ENCODE measurements around the gene ENTPD3.
A peak's percentile ranks its signal among the peaks of the same experiment; 100 is the strongest.
"Not testable (repeated sequence)": the region's sequence is repeated elsewhere in the genome, so short reads cannot be mapped to it uniquely, and the experiment has no call there.

ENTPD3 gene

DNA sequence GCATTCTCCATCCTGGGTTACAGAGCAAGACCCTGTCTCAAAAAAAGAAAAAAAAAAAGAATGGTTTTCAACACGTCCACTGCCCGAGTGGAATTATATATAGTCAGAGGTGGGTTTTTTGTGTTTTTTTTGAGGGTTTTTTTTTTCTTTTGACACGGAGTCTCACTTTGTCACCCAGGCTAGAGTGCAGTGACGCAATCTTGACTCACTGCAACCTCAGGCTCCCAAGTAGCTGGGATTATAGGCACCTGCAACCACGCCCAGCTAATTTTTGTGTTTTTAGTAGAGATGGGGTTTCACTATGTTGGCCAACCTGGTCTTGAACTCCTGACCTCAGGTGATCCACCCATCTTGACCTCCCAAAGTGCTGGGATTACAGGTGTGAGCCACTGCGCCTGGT lies 73.5 kb downstream of the ENTPD3 start:
- DNase-seq: not testable (repeated sequence)

- no peak for DNase-seq
Observed at GRCh38 chr3:40461161-40461560, 74.2 kb downstream of the ENTPD3 start.

DNA sequence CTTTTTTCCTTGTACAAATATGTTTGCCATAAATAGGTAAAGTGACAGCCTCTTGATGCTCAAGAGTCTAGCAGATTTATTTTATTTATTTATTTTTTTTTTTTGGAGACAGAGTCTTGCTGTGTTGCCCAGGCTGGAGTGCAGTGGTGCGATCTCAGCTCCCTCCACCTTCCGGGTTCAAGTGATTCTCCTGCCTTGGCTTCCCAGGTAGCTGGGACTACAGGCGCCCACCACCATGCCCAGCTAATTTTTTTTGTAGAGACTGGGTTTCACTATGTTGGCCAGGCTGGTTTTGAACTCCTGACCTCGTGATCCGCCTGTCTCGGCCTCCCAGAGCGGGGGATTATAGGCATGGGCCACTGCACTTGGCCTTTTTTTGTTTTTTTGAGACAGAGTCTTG lies 75.9 kb downstream of the ENTPD3 start:
- not testable (repeated sequence) for DNase-seq

- DNase-seq: no peak
Observed at GRCh38 chr3:40463579-40463978, 76.6 kb downstream of the ENTPD3 start.

DNA sequence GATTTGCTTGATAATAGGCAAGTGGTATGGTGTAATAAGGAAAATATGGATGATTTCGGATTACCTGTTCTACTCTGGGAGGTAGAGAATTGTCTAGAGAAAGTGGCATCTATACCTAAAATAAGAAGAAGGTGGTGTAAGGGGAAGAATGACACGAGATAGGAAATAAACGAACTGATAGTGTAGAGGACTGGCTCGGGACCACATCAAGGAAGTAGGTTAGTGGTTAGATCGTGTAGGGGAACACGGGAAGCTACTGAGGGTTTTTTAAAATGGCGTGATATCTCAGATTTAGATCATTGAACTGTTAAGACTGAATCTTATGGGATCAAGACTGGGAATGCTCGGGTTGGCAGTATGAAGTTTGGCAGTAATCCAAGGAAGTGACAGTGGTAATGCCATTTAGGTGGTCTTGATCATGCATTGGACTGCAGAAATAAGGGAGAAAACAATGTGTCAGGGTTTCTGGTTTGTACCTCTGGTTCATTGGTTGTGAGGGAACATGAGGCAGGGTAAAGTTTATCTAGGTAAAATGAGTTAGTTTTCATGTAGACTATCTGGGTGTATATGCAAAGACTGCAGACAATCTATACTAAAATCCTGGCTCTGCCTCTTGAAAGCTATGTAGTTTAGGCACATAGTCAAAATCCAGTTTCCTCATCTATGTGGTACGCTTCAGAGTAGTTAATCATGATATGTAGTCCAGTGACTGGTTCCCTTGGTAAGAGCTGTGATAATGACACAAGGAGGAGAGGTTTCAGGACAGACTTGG lies 77.5 kb downstream of the ENTPD3 start:
- no peak for DNase-seq

GRCh38 chr3:40465111-40465407 lies 78.1 kb downstream of the ENTPD3 start:
- DNase-seq: no peak

DNA sequence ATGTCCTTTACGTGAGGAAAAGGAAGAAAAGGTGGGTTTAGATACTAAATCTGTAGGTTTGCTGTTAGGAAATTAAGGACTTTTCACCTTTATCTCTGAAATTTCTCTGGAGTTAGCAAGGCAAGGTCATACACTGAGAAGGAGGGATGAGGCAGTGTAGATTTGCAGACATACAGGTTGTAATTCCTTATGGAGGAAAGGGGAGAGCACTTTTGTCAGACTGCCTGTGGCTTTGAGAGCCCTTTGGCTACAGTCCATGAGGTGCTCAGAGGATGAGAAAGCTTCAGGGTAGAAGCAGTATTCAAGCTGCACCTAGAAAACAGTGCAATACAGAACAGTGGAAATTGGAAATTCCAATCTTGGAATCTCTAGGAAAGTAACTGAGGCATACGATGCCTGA lies 78.5 kb downstream of the ENTPD3 start:
- DNase-seq: no peak

- DNase-seq: no peak
Observed at GRCh38 chr3:40468018-40468417, 81.0 kb downstream of the ENTPD3 start.

GRCh38 chr3:40470701-40471100 lies 83.7 kb downstream of the ENTPD3 start:
- DNase-seq: no peak

GRCh38 chr3:40476478-40477470 lies 89.8 kb downstream of the ENTPD3 start, which contains the start of gene ZNF619:
Gene ZNF619, plus strand, starts transcription at chr3:40477122. Its CDS starts 858 bp downstream, at chr3:40477980.
- DNase-seq: peak in 49 of 51 donors; percentile 2 to 76 (median 41)

GRCh38 chr3:40477666-40478065 lies 90.7 kb downstream of the ENTPD3 start:
- peak in 3 of 51 donors; percentile 3 to 18 (median 8) for DNase-seq

Measured in hypothalamus (tissue), 51 donors.